ENCODE data around the gene PPP3CA.

DNA sequence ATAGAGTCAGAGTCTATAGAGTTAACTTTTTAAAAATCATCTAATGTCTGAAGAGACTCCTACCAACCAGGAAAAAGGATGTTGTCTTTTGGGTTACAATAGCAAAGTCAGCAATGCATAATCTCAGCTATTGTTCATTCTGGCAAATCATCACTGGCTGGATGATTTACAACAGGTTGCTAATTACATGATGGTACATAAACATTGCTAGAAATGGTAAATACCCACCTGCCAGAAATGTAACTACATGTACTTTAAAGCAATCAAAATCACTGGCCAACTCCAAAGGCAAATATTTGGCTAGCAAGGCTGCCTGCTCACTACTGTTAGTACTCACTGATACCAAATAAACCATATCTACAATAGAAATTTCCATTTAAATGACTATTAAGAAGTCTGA is 91.1 kb downstream of the PPP3CA start:
- TF ChIP-seq, protein P1, sequence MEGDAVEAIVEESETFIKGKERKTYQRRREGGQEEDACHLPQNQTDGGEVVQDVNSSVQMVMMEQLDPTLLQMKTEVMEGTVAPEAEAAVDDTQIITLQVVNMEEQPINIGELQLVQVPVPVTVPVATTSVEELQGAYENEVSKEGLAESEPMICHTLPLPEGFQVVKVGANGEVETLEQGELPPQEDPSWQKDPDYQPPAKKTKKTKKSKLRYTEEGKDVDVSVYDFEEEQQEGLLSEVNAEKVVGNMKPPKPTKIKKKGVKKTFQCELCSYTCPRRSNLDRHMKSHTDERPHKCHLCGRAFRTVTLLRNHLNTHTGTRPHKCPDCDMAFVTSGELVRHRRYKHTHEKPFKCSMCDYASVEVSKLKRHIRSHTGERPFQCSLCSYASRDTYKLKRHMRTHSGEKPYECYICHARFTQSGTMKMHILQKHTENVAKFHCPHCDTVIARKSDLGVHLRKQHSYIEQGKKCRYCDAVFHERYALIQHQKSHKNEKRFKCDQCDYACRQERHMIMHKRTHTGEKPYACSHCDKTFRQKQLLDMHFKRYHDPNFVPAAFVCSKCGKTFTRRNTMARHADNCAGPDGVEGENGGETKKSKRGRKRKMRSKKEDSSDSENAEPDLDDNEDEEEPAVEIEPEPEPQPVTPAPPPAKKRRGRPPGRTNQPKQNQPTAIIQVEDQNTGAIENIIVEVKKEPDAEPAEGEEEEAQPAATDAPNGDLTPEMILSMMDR (IDR thresholded peaks at IDR 0.05; ENCODE audit: low read depth, low read length), result no peak
- no peak for TF ChIP-seq POLR2A (IDR thresholded peaks at IDR 0.05; ENCODE audit: extremely low read depth, insufficient read length)

Measured in NB4 (cell line).